Measurements from ENCODE around the gene TBC1D16. TPM values are rescaled to one million over a fixed set of nuclear protein-coding genes. Genes with fewer than 3 reads are reported as not detected.
A peak's percentile ranks its signal among the peaks of the same experiment; 100 is the strongest.

The TBC1D16 gene
- total and polyA plus RNA-seq, 2 experiments from 2014 or later: 13.0 to 30.3 TPM

DNA sequence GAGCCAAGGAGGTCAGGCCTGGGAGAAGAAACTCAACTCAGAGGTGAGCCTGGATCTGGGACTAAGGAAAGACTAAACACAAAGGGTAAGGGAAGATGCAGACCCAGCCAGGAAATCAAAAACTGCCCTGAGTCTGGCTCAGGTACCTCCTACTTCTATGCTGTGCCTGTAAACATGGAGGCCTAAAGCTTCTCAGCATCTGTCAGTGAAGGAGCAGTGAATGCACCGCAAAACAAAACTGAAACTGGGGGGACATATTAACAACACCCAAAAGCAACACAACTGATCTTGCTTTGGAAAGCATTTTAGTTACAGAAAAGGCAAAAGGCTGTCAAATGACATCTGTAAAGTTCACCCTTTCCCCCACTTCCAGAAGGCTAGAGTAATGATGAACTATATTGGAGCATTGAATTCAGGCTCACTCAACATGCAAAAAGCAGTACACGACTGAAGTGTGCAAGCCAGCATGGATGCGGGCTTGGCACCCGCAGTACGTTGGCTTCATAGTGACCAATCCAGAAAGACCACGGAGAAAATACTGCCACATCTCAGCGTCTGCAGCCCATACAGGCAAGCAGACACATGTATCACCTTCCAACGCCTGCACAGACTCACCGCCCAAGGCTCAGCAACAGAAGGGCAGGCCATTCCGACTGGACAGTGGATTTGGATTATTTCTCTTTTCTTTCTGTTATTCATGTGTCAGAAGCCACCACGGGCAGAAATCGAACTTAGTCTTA, 3.8 kb downstream of the TBC1D16 start:
- no peaks in the 10 kb centered on the region for H3K9me3 ChIP-seq (ENCODE audit: low read depth)
- no peak for DNase-seq (ENCODE audit: low read depth in 1 of 2, low spot score in 1 of 2)
- H3K4me1 ChIP-seq (ENCODE audit: low read depth): no peaks in the 10 kb centered on the region
- H3K36me3 ChIP-seq: no peaks in the 10 kb centered on the region
- H3K4me3 ChIP-seq: no peak overlapping the region
- no peaks in the 10 kb centered on the region for H3K27me3 ChIP-seq
- TF ChIP-seq, protein P1, sequence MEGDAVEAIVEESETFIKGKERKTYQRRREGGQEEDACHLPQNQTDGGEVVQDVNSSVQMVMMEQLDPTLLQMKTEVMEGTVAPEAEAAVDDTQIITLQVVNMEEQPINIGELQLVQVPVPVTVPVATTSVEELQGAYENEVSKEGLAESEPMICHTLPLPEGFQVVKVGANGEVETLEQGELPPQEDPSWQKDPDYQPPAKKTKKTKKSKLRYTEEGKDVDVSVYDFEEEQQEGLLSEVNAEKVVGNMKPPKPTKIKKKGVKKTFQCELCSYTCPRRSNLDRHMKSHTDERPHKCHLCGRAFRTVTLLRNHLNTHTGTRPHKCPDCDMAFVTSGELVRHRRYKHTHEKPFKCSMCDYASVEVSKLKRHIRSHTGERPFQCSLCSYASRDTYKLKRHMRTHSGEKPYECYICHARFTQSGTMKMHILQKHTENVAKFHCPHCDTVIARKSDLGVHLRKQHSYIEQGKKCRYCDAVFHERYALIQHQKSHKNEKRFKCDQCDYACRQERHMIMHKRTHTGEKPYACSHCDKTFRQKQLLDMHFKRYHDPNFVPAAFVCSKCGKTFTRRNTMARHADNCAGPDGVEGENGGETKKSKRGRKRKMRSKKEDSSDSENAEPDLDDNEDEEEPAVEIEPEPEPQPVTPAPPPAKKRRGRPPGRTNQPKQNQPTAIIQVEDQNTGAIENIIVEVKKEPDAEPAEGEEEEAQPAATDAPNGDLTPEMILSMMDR (IDR thresholded peaks at IDR 0.05; ENCODE audit: low read depth, low read length): no peak
- no peak overlapping the region for H3K27ac ChIP-seq

DNA sequence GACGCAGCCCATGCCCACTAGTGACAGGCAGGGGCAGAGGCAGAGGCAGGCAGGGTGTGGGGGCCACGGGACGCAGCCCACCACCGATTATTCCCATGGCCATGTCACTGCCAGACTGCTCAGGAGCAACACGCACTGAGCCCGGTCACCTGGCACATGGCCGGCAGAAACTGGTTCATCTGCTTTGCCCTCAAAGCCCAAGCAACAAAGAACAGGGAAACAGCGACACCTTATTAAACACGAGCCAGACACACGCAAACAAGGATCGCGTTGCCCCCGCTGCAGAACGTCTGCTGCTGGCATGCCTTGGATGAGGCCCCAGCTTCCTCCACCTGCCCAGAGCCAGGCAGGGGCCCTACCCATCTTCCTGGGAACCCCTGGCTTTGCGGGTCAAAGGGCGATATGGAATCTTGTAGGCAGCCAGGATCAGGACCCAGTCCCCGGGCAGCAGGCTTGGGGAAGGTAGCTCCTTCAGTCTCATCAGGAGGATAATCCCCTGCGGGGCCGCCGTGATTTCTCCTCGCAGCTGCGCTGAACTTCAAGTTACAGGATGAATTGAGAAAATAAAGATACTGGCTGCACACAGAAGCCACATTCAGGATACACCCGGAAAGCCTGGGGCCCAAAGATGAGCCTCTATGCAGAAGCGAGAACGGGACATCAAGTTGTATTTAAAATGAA, 4.8 kb downstream of the TBC1D16 start:
- H3K27ac ChIP-seq: no peak overlapping the region
- no peak for DNase-seq (ENCODE audit: low read depth in 1 of 2, low spot score in 1 of 2)

DNA sequence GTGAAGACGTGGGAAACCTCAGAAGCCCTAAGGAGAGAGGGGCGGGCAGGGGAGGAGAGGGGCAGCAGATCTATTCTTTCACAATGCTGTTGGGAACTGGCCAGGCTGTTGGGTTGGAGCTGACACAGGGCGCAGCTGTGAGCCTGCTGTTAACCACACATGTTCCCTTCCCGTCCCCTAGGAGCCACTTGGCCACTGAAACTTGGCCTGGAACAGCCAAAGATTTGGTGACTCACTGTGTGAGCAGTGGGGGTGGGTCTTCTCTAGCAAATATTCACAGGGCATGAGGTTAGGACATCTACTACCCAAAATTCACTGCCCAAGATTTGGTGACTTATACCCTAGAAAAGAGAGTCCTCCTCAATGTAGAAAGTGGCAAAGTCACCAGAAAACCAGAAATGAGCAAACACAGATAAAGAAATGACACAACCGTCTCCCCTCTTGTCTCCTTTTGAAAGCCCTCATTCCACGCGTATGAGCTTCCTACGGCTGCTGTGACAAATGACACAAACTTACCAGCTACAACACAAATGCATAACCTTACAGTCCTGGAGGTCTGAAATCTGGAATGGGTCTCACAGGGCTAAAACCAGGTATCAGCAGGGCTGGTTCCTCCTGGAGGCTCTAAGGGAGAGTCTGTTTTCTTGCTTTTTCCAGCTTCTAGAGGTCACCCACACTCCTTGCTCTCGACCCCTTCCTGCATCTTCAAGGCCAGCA, 6.3 kb downstream of the TBC1D16 start:
- H3K27ac ChIP-seq: no peak overlapping the region
- H3K4me3 ChIP-seq: no peak overlapping the region
- TF ChIP-seq, protein P1 (IDR thresholded peaks at IDR 0.05; ENCODE audit: low read depth, low read length): no peak

More for the DNA sequence above, 4.8 kb downstream of the TBC1D16 start:
- Histone ChIP-seq H3K4me3 (no peak overlapping the region), H3K4me1 (ENCODE audit: low read depth) (no peaks in the 10 kb centered on the region), H3K36me3 (no peaks in the 10 kb centered on the region), H3K9me3 (ENCODE audit: low read depth) (no peaks in the 10 kb centered on the region), H3K27me3 (no peaks in the 10 kb centered on the region)
- TF ChIP-seq, protein P1 (IDR thresholded peaks at IDR 0.05; ENCODE audit: low read depth, low read length): no peak

DNA sequence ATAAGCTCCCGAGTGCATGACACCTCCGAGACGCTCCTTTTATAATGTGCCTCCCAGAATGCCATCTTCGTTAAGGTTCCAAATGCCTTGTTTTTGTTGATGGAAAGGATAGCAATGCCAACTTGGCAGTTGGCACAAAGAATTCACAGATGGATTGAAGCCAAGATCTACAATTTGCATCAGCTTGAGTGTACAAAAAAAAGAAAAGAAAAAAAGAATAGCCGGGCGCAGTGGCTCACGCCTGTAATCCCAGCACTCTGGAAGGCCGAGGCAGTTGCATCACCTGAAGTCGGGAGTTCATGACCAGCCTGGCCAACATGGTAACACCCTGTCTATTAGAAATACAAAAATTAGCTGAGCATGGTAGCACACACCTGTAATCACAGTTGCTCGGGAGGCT, 7.6 kb downstream of the TBC1D16 start:
- H3K4me3 ChIP-seq: no peak overlapping the region
- H3K9me3 ChIP-seq (ENCODE audit: low read depth): no peaks in the 10 kb centered on the region
- H3K4me1 ChIP-seq (ENCODE audit: low read depth): peaks cover 4% of the 10 kb centered on the region
- H3K27ac ChIP-seq: no peak overlapping the region
- TF ChIP-seq, protein P1 (IDR thresholded peaks at IDR 0.05; ENCODE audit: low read depth, low read length): no peak
- no peaks in the 10 kb centered on the region for H3K27me3 ChIP-seq
- no peaks in the 10 kb centered on the region for H3K36me3 ChIP-seq
- no peak for DNase-seq (ENCODE audit: low read depth in 1 of 2, low spot score in 1 of 2)

More for the DNA sequence above, 6.3 kb downstream of the TBC1D16 start:
- Histone ChIP-seq H3K4me1 (ENCODE audit: low read depth) (peaks cover 4% of the 10 kb centered on the region), H3K36me3 (no peaks in the 10 kb centered on the region), H3K9me3 (ENCODE audit: low read depth) (no peaks in the 10 kb centered on the region), H3K27me3 (no peaks in the 10 kb centered on the region)
- DNase-seq (ENCODE audit: low read depth in 1 of 2, low spot score in 1 of 2): peak in 1 of 2 donors; percentile 89

DNA sequence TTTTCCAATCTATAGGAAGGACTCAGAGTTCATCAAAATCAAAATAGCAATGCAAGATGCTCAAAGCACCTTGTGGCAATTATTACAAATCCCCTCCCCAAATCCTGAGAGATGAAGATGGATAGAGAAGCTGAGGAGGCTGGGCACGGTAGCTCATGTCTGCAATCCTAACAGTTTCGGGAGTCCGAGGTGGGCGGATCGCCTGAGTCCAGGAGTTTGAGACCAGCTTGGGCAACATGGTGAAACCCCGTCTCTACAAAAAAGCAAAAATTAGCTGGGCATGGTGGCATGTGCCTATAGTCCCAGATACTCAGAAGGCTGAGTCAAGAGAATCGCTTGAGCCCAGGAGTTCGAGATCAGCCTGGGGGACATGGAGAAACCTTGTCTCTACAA, 8.6 kb downstream of the TBC1D16 start:
- peaks cover 4% of the 10 kb centered on the region for H3K4me1 ChIP-seq (ENCODE audit: low read depth)
- TF ChIP-seq, protein P1 (IDR thresholded peaks at IDR 0.05; ENCODE audit: low read depth, low read length): no peak
- H3K27me3 ChIP-seq: no peaks in the 10 kb centered on the region
- no peaks in the 10 kb centered on the region for H3K36me3 ChIP-seq
- no peak overlapping the region for H3K27ac ChIP-seq
- no peak overlapping the region for H3K4me3 ChIP-seq
- DNase-seq (ENCODE audit: low read depth in 1 of 2, low spot score in 1 of 2): no peak
- H3K9me3 ChIP-seq (ENCODE audit: low read depth): no peaks in the 10 kb centered on the region

Data from cardiac muscle cell (in vitro differentiated cells and primary cell).